ACC112 (cell line): ENCODE results near the gene PHKB.
A peak's percentile ranks its signal among the peaks of the same experiment; 100 is the strongest.
"Not testable (repeated sequence)": the region's sequence is repeated elsewhere in the genome, so short reads cannot be mapped to it uniquely, and the experiment has no call there.

Source experiments
- H2AFZ ChIP-seq: fragments of 200-600 bp; sonication (generic); one replicate; pipeline ENCODE4 v1.6.0; 2017; ENCODE audit warnings: antibody characterized with exemption, low read length; ENCODE audit not compliant: unreplicated experiment
- H3K27ac ChIP-seq: fragments of 200-600 bp; sonication (generic); 2 replicates; pipeline ENCODE4 v1.5.1; 2014; ENCODE audit warnings: low read depth, mild to moderate bottlenecking, antibody characterized with exemption, low read length, moderate library complexity
- H3K27me3 ChIP-seq: fragments of 200-600 bp; sonication (generic); 2 replicates; pipeline ENCODE4 v1.6.1; 2014; ENCODE audit warnings: mild to moderate bottlenecking, antibody characterized with exemption, low read length, moderate library complexity, mixed read lengths; ENCODE audit not compliant: insufficient read depth
- H3K36me3 ChIP-seq: fragments of 200-600 bp; sonication (generic); 2 replicates; pipeline ENCODE4 v1.6.1; 2016; ENCODE audit warnings: mild to moderate bottlenecking, antibody characterized with exemption, low read length, moderate library complexity, mixed read lengths; ENCODE audit not compliant: insufficient read depth
- H3K4me1 ChIP-seq: fragments of 200-600 bp; sonication (generic); one replicate; pipeline ENCODE4 v1.6.1; 2016; ENCODE audit warnings: low read length, mixed read lengths; ENCODE audit not compliant: insufficient read depth, unreplicated experiment, control insufficient read depth
- H3K4me3 ChIP-seq: fragments of 200-600 bp; sonication (generic); 2 replicates; pipeline ENCODE4 v1.5.1; 2014; ENCODE audit warnings: mild to moderate bottlenecking, low read depth, low read length
- H3K79me2 ChIP-seq: fragments of 200-600 bp; sonication (generic); one replicate; pipeline ENCODE4 v1.6.0; 2016; ENCODE audit warnings: low read length; ENCODE audit not compliant: control insufficient read depth, unreplicated experiment, insufficient read depth

The PHKB gene

DNA sequence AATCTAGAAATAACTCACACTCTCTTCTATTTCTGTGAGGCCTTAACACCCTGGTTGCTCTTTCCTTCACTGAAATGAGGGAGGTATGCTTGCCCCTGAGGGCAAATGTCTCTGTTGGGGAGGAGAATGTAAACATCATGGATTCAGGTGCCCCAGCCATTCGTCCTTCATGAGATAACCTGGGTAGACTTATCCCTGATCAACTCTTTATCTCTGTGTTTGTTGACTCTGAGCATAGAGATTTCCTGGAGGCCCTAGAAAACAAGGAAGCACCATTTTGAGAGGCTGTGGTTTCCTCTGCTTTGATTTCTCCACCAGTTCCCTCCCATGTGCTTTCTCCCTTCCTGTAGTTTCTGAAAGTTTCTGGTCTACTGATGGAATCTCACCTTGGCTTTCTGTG lies 77.3 kb downstream of the PHKB start:
- Histone ChIP-seq H3K27me3 (no peaks in the 10 kb centered on the region), H3K27ac (no peak overlapping the region), H3K79me2 (no peaks in the 10 kb centered on the region), H2AFZ (no peak overlapping the region), H3K36me3 (no peaks in the 10 kb centered on the region), H3K4me1 (no peaks in the 10 kb centered on the region), H3K4me3 (no peak overlapping the region)

- H3K27me3 ChIP-seq, H3K27ac ChIP-seq, H3K79me2 ChIP-seq, H2AFZ ChIP-seq, H3K36me3 ChIP-seq, H3K4me1 ChIP-seq, H3K4me3 ChIP-seq: not testable (repeated sequence)
Observed at GRCh38 chr16:47539707-47540670, 78.9 kb downstream of the PHKB start.

GRCh38 chr16:47541135-47541534 lies 80.0 kb downstream of the PHKB start:
- H3K27me3 ChIP-seq, H2AFZ ChIP-seq, H3K4me3 ChIP-seq, H3K36me3 ChIP-seq, H3K4me1 ChIP-seq, H3K79me2 ChIP-seq, H3K27ac ChIP-seq: not testable (repeated sequence)

- H3K27me3 ChIP-seq, H3K36me3 ChIP-seq, H3K4me3 ChIP-seq, H3K79me2 ChIP-seq, H2AFZ ChIP-seq, H3K27ac ChIP-seq, H3K4me1 ChIP-seq: not testable (repeated sequence)
Observed at GRCh38 chr16:47544255-47544654, 83.1 kb downstream of the PHKB start.

DNA sequence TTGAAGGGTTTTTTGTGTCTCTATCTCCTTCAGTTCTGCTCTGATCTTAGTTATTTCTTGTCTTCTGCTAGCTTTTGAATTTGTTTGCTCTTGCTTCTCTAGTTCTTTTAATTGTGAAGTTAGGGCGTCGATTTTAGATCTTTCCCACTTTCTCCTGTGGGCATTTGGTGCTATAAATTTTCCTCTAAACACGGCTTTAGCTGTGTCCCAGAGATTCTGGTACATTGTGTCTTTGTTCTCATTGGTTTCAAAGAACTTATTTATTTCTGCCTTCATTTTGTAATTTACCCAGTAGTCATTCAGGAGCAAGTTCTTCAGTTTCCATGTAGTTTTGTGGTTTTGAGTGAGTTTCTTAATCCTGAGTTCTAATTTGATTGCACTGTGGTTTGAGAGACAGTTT lies 90.1 kb downstream of the PHKB start:
- not testable (repeated sequence) for H3K4me1 ChIP-seq, H3K4me3 ChIP-seq, H3K27me3 ChIP-seq, H3K27ac ChIP-seq, H2AFZ ChIP-seq, H3K79me2 ChIP-seq
- H3K36me3 ChIP-seq, result peaks cover 23% of the 10 kb centered on the region

DNA sequence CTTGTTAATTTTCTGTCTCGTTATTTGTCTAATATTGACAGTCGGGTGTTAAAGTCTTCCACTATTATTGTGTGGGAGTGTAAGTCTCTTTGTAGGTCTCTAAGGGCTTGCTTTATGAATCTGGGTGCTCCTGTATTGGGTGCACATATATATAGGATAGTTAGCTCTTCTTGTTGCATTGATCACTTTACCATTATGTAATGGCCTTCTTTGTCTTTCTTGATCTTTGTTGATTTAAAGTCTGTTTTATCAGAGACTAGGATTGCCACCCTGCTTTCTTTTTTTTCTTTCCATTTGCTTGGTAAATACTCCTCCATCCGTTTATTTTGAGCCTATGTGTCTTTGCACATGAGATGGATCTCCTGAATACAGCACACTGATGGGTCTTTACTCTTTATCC lies 90.6 kb downstream of the PHKB start:
- not testable (repeated sequence) for H3K27me3 ChIP-seq, H3K4me1 ChIP-seq, H3K4me3 ChIP-seq, H3K79me2 ChIP-seq, H2AFZ ChIP-seq, H3K27ac ChIP-seq
- H3K36me3 ChIP-seq, result peaks cover 23% of the 10 kb centered on the region

DNA sequence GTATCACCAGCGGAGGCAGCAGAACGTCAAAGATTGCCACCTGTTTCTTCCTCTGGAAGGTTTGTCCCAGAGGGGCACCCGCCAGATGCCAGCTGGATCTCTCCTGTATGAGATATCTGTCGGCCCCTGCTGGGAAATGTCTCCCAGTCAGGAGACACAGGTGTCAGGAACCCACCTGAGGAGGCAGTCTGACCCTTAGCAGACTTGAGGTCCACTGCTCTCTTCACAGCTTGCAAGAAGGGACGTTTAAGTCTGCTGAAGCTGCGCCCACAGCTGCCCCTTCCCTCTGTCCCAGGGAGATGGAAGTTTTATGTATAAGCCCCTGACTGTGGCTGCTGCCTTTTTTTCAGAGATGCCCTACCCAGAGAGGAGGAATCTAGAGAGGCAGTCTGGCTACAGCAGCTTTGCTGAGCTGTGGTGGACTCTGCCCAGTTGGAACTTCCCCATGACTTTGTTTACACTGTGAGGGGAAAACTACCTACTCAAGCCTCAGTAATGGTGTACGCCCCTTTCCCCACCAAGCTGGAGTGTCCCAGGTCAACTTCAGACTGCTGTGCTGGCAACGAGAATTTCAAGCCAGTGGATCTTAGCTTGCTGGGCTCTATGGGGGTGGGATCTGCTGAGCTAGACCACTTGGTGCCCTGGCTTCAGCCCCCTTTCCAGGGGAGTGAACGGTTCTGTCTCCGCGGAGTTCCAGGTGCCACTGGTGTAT lies 92.9 kb downstream of the PHKB start:
- Histone ChIP-seq H3K36me3 (peaks cover 14% of the 10 kb centered on the region), H3K79me2 (no peaks in the 10 kb centered on the region), H3K27ac (no peak overlapping the region), H3K27me3 (no peaks in the 10 kb centered on the region), H2AFZ (no peak overlapping the region), H3K4me1 (no peaks in the 10 kb centered on the region), H3K4me3 (no peak overlapping the region)

DNA sequence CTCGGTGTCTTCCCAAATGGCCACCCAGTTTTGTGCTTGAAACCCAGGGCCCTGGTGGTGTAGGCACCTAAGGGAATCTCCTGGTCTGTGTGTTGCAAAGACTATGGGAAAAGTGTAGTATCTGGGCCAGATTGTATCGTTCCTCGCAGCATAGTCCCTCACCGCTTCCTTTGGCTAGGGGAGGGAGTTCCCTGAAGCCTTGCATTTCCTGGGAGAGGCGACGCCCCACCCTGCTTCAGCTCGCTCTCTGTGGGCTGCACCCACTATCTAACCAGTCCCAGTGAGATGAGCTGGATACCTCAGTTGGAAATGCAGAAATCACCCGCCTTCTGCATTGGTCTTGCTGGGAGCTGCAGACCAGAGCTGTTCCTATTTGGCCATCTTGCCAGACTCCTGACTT lies 93.5 kb downstream of the PHKB start:
- not testable (repeated sequence) for H3K4me1 ChIP-seq, H3K79me2 ChIP-seq, H3K4me3 ChIP-seq, H3K27ac ChIP-seq, H3K27me3 ChIP-seq, H2AFZ ChIP-seq
- peaks cover 14% of the 10 kb centered on the region for H3K36me3 ChIP-seq

GRCh38 chr16:47561286-47561685 lies 100.2 kb downstream of the PHKB start:
- Histone ChIP-seq H3K27me3 (no peaks in the 10 kb centered on the region), H3K36me3 (no peaks in the 10 kb centered on the region), H3K4me3 (no peak overlapping the region), H2AFZ (no peak overlapping the region), H3K4me1 (peaks cover 17% of the 10 kb centered on the region), H3K79me2 (no peaks in the 10 kb centered on the region), H3K27ac (no peak overlapping the region)

- H2AFZ ChIP-seq, result no peak overlapping the region
- no peaks in the 10 kb centered on the region for H3K36me3 ChIP-seq
- no peaks in the 10 kb centered on the region for H3K27me3 ChIP-seq
- H3K4me3 ChIP-seq, result no peak overlapping the region
- peaks cover 18% of the 10 kb centered on the region for H3K4me1 ChIP-seq
- H3K79me2 ChIP-seq, result no peaks in the 10 kb centered on the region
- no peak overlapping the region for H3K27ac ChIP-seq
Observed at GRCh38 chr16:47562366-47562765, 101.2 kb downstream of the PHKB start.

DNA sequence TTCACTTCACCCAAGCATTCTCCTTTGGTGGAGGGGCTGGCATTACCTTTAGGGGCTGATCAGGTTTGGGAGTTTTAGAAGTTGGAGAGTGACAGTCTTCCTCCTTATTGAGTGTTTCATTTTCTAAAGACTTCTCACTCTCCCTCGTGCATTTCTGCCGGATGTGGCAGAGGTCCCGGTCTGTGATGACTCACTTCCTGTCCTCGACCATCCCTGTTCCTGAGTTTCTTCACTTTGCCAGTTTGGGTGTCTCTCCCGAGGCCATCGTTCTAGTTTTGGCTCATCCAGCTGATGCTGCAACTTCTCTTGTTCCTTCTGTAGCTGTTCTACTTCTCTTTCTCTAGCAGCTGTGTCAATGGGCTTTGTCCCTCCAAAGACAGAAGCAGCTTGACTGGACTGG lies 104.3 kb downstream of the PHKB start:
- peaks cover 4% of the 10 kb centered on the region for H3K79me2 ChIP-seq
- H3K27me3 ChIP-seq, result no peaks in the 10 kb centered on the region
- peak overlapping the region; percentile 28 for H3K4me3 ChIP-seq
- no peak overlapping the region for H2AFZ ChIP-seq
- H3K27ac ChIP-seq, result peak overlapping the region; percentile 70
- peaks cover 18% of the 10 kb centered on the region for H3K4me1 ChIP-seq
- no peaks in the 10 kb centered on the region for H3K36me3 ChIP-seq
